ENCODE data around the gene CASKIN1.

Gene CASKIN1

DNA sequence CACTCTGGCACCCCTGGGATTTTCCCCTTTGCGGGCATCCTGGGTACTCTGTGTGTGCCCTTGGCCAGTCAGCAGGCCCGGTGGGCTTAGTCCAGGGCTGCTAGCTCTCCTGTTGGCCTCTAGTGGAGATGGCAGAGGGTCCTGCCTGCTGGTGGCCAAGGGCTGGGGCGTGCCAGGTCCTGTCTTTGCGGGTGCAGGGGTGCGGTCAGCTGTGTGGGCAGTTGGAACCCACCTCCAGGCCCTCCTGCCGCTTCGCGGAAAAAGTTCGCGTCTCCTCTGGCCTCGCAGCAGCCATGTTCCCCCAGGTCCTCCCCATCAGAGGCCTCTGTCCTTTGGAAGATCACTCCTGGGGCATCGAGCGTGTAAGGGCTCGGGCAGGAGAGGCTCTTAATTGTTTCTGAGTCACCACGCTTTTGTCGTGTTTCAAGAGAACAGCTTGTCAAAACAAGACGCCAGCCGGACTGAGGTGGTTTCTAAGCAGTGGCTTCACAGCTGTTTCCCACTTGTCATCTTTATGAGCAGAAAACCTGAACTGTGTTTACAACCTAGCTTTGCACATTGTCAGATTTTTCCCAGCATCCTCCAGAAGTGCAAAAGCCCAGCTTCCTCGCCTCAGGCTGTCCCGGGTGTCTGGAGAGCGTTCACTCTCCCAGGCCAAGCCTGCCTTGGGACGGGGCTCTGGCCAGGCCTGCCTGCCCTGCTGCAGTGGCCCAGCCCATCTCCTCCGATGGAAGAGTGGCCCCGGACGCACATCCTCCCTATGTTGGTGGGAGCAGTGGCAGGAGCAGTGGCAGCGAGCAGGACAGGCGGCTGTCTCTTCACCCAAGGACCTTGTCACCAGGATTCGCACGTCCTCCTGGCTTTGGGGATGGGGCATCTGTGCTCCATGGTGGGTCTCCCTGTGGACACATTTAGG, 34.9 kb upstream of the CASKIN1 start:
- TF ChIP-seq, protein P1, sequence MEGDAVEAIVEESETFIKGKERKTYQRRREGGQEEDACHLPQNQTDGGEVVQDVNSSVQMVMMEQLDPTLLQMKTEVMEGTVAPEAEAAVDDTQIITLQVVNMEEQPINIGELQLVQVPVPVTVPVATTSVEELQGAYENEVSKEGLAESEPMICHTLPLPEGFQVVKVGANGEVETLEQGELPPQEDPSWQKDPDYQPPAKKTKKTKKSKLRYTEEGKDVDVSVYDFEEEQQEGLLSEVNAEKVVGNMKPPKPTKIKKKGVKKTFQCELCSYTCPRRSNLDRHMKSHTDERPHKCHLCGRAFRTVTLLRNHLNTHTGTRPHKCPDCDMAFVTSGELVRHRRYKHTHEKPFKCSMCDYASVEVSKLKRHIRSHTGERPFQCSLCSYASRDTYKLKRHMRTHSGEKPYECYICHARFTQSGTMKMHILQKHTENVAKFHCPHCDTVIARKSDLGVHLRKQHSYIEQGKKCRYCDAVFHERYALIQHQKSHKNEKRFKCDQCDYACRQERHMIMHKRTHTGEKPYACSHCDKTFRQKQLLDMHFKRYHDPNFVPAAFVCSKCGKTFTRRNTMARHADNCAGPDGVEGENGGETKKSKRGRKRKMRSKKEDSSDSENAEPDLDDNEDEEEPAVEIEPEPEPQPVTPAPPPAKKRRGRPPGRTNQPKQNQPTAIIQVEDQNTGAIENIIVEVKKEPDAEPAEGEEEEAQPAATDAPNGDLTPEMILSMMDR (IDR thresholded peaks at IDR 0.05; ENCODE audit: low read depth, low read length) = no peak
- DNase-seq (ENCODE audit: extremely low read depth, low read depth) = no peak

GRCh38 chr16:2230376-2230775, 34.0 kb upstream of the CASKIN1 start:
- TF ChIP-seq, protein P1 (IDR thresholded peaks at IDR 0.05; ENCODE audit: low read depth, low read length) = no peak
- DNase-seq (ENCODE audit: extremely low read depth, low read depth) = no peak

- TF ChIP-seq, protein P1 (IDR thresholded peaks at IDR 0.05; ENCODE audit: low read depth, low read length) = no peak
- no peak for DNase-seq (ENCODE audit: extremely low read depth, low read depth)
These were observed 33.3 kb upstream of the CASKIN1 start for GRCh38 chr16:2229632-2230250.

- TF ChIP-seq, protein P1 (IDR thresholded peaks at IDR 0.05; ENCODE audit: low read depth, low read length) = no peak
- DNase-seq (ENCODE audit: extremely low read depth, low read depth) = no peak
These were observed 32.7 kb upstream of the CASKIN1 start for GRCh38 chr16:2229091-2229490.

DNA sequence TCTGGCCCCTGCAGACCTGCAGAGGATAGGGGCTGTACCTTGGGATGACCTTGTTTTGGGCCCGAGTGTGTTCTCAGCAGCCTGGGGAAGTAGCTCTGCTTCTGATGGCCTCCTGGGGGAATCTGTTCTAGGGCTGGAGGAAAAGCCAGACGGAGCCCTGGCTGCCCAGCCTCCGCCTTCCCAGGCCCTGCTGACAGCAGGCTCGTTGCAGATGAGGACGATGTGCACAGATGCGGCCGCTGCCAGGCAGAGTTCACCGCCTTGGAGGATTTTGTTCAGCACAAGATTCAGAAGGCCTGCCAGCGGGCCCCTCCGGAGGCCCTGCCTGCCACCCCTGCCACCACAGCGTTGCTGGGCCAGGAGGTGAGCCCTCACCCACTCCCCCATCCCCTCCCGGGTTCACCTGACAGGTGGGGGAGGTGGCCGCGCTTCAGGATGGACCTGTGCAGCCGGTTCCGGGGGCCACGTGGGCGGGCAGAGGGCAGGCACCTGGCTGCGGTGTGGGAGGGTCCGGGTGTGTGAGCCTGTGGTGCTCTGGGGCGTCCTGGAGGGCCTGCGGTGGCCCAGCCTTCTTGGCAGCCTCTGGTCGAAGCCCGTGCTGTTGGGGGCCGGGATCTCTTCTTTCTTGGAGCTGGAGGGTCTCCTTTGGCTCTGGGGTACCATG, 31.9 kb upstream of the CASKIN1 start:
- TF ChIP-seq, protein P1 (IDR thresholded peaks at IDR 0.05; ENCODE audit: low read depth, low read length) = no peak
- DNase-seq (ENCODE audit: extremely low read depth, low read depth) = no peak

- TF ChIP-seq, protein P1 (IDR thresholded peaks at IDR 0.05; ENCODE audit: low read depth, low read length) = no peak
- DNase-seq (ENCODE audit: extremely low read depth, low read depth) = no peak
These were observed 30.5 kb upstream of the CASKIN1 start for GRCh38 chr16:2226918-2227317.
